Endothelial cell of umbilical vein (primary cell): ENCODE results near the gene B3GNT7. TPM values are rescaled to one million over a fixed set of nuclear protein-coding genes. Genes with fewer than 3 reads are reported as not detected.

Experiments
- BruUV-seq: library from RNA; stranded (reverse); fragments of 400-500 nt; replicated peaks from 2 replicates; lab custom pipeline; 2021; lab: Mats Ljungman, UMichigan
- CTCF ChIA-PET: fragments of 300-600, 350-600 bp; sonication (Branson Sonifier 250); formaldehyde crosslinking; loops from one replicate; lab custom pipeline; 2021; ENCODE audit warnings: antibody characterized with exemption, inconsistent platforms; lab: Charles Lee
- POLR2A ChIA-PET: fragments of 300-600, 350-600 bp; sonication (Branson Sonifier 250); formaldehyde crosslinking; loops from one replicate; lab custom pipeline; 2021; ENCODE audit warnings: antibody characterized with exemption, inconsistent platforms; lab: Charles Lee
- DNase-seq: peaks from one replicate; pipeline ENCODE4 v3.0.0-alpha.2; 2011; ENCODE audit warnings: low read depth, low spot score
- FAIRE-seq: peaks from 2 replicates; lab custom pipeline; 2011; peaks lifted over from hg19 to GRCh38; lab: Jason Lieb, UNC
- H2AFZ ChIP-seq: 2 replicates; pipeline ENCODE4 v1.6.0; 2012; ENCODE audit warnings: low read depth, low read length, control low read depth, inconsistent platforms
- H3K27ac ChIP-seq: 2 replicates; pipeline ENCODE4 v1.5.1; 2011; ENCODE audit warnings: low read depth, mild to moderate bottlenecking, control low read depth, low read length, moderate library complexity; ENCODE audit not compliant: insufficient read depth
- H3K27me3 ChIP-seq, 2 experiments: 2 replicates each; pipeline versions ENCODE4 v1.6.0 to v1.6.1; 2011; ENCODE audit warnings: low read length in 2 of 2, mixed read lengths in 1 of 2; ENCODE audit not compliant: control insufficient read depth in 2 of 2, insufficient read depth in 2 of 2
- H3K36me3 ChIP-seq, 2 experiments: 2 replicates in 1 of 2; 3 replicates in 1 of 2; pipeline ENCODE4 v1.5.1; 2011; ENCODE audit warnings: low read length in 2 of 2, mild to moderate bottlenecking in 1 of 2, moderate library complexity in 1 of 2; ENCODE audit not compliant: control insufficient read depth in 2 of 2, insufficient read depth in 2 of 2; ENCODE audit errors: extremely low read depth in 1 of 2
- H3K4me1 ChIP-seq: 3 replicates; pipeline ENCODE4 v1.5.1; 2011; ENCODE audit warnings: mild to moderate bottlenecking, low read length; ENCODE audit not compliant: control insufficient read depth, insufficient read depth; ENCODE audit errors: extremely low read depth
- H3K4me2 ChIP-seq: 2 replicates; pipeline ENCODE4 v1.6.1; 2011; ENCODE audit warnings: low read length, control low read depth, mixed read lengths; ENCODE audit not compliant: insufficient read depth
- H3K4me3 ChIP-seq, 3 experiments: fragments of 200-600 bp in 1 of 3; sonication (generic), shearing (Covaris generic) in 1 of 3; replicated peaks in 1 of 3; 2 replicates each; pipeline ENCODE4 v1.5.1; 2011 to 2016; ENCODE audit warnings: control low read depth in 3 of 3, low read length in 3 of 3, mild to moderate bottlenecking in 2 of 3, inconsistent platforms in 1 of 3, low read depth in 1 of 3, moderate library complexity in 1 of 3; ENCODE audit not compliant: insufficient read depth in 1 of 3
- H3K79me2 ChIP-seq: 2 replicates; pipeline ENCODE4 v1.6.0; 2012; ENCODE audit warnings: low read length, inconsistent platforms; ENCODE audit not compliant: control insufficient read depth, insufficient read depth
- H3K9ac ChIP-seq: replicated peaks from 2 replicates; pipeline ENCODE3; 2011; ENCODE audit warnings: low read length, control low read depth; ENCODE audit not compliant: insufficient read depth; ENCODE audit errors: extremely low read depth
- H3K9me1 ChIP-seq: replicated peaks from 3 replicates; pipeline ENCODE4 v1.6.0; 2011; ENCODE audit warnings: mild to moderate bottlenecking, low read length; ENCODE audit not compliant: control insufficient read depth, insufficient read depth; ENCODE audit errors: extremely low read depth
- H3K9me3 ChIP-seq: replicated peaks from 2 replicates; pipeline ENCODE4 v1.5.1; 2012; ENCODE audit warnings: low read length, inconsistent platforms; ENCODE audit not compliant: control insufficient read depth, insufficient read depth
- H4K20me1 ChIP-seq: replicated peaks from 2 replicates; pipeline ENCODE3; 2011; ENCODE audit warnings: mild to moderate bottlenecking, low read length; ENCODE audit not compliant: control insufficient read depth, insufficient read depth; ENCODE audit errors: extremely low read depth
- CTCF ChIP-seq, 2 donors: IDR thresholded peaks; 1 replicate in 1 of 2; 2 replicates in 1 of 2; pipeline ENCODE4 v1.5.1; 2011; ENCODE audit warnings: low read length in 2 of 2, mild to moderate bottlenecking in 2 of 2, moderate library complexity in 2 of 2, control low read depth in 1 of 2, inconsistent platforms in 1 of 2, low read depth in 1 of 2; ENCODE audit not compliant: insufficient read depth in 1 of 2; ENCODE audit errors: extremely low read depth in 1 of 2
- EZH2 ChIP-seq: IDR thresholded peaks from 2 replicates; pipeline ENCODE4 v1.6.1; 2012; ENCODE audit warnings: borderline replicate concordance, low read depth, mild to moderate bottlenecking, moderate library complexity, low read length, inconsistent platforms; ENCODE audit not compliant: severe bottlenecking
- FOS ChIP-seq: IDR thresholded peaks from 2 replicates; pipeline ENCODE4 v1.6.1; 2011; ENCODE audit warnings: mild to moderate bottlenecking, low read length, moderate library complexity, borderline replicate concordance; ENCODE audit not compliant: insufficient read depth
- GATA2 ChIP-seq: IDR thresholded peaks from 2 replicates; pipeline ENCODE4 v1.7.0; 2011; ENCODE audit warnings: low read depth, mild to moderate bottlenecking, moderate library complexity, mixed read lengths, low read length; ENCODE audit not compliant: insufficient read length, insufficient read depth
- JUN ChIP-seq: IDR thresholded peaks from 2 replicates; pipeline ENCODE4 v1.6.1; 2011; ENCODE audit warnings: borderline replicate concordance, low read depth; ENCODE audit not compliant: insufficient read length, insufficient read depth
- MYC ChIP-seq: IDR thresholded peaks from one replicate; pipeline ENCODE4 v1.6.1; 2011; ENCODE audit warnings: mild to moderate bottlenecking, low read depth, low read length
- POLR2A ChIP-seq: IDR thresholded peaks from 2 replicates; pipeline ENCODE4 v1.6.1; 2012; ENCODE audit warnings: low read depth, mild to moderate bottlenecking, control low read depth, low read length
- POLR2AphosphoS5 ChIP-seq: IDR thresholded peaks from 2 replicates; pipeline ENCODE4 v1.6.1; 2012; ENCODE audit warnings: low read depth, mild to moderate bottlenecking, control low read depth, low read length, moderate library complexity; ENCODE audit not compliant: insufficient read depth
- dilution Hi-C: fragments of 300-500 bp; cut with MboI; formaldehyde crosslinking; loops from one replicate; pipeline ENCODE4 v1.15.0; 2019; ENCODE audit warnings: low sequenced_read_pairs; ENCODE audit not compliant: extremely low pct_ligation_motif_present
- intact Hi-C: fragments of 100-400 bp; cut with micrococcal nuclease; formaldehyde crosslinking; loops from one replicate; pipeline ENCODE4 v1.10.0; 2022
- polyA plus RNA-seq, 4 experiments: library from polyadenylated mRNA; depleted of rRNA in 3 of 4; stranded (reverse) in 3 of 4; unstranded in 1 of 4; fragments of >200 nt; gene quantifications; 2 replicates each; pipeline versions ENCODE4 v1.2.1 to v1.2.3, GENCODE V29; 2011 to 2012; ENCODE audit warnings: missing spikeins in 1 of 4
- total RNA-seq: library from RNA; stranded (reverse); gene quantifications from 2 replicates; pipeline ENCODE4 v1.2.3, GENCODE V29; 2021
- TF ChIP-seq, protein P1 (sequence below): IDR thresholded peaks from 2 replicates; pipeline ENCODE4 v1.6.1; 2011; ENCODE audit not compliant: insufficient read depth, insufficient read length

B3GNT7 gene
- total and polyA plus RNA-seq, 2 donors (not counting 3 experiments of a cell fraction or from before 2014, with no cell fraction given), result 0.39 to 1.2 TPM

DNA sequence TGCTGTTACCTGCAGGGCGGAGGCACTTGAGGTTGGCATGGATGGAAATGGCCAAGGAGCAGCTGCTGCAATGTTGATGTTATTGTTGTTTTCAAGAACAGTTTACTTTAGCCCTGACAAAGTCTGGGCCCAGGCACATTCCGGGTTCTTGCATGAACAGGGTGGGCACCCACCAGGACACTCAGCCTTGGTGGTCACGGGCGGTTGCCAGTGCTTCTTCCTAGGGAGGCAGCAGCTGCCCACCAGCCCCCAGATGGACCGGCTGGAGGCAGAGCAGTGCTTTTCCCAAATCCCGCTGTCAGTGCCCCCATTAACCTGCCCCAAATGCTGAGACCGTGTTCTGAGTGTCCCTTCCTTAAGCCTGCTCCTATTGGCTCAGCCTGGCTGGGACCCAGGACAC lies 38.5 kb upstream of the B3GNT7 start:
- H3K4me3 ChIP-seq, result no peak overlapping the region
- H3K36me3 ChIP-seq, result no peaks in the 10 kb centered on the region
- no peak for DNase-seq
- ChIA-PET CTCF (interaction anchor here (0.8 to 1.9 kb wide), 2 partner anchors 10 to 43 kb away, joined by 4 to 6 read pairs; no protein-coding TSS in a partner anchor), POLR2A (no interaction called here)
- H3K9ac ChIP-seq, result no peak overlapping the region
- H3K9me1 ChIP-seq, result no peaks in the 10 kb centered on the region
- no peaks in the 10 kb centered on the region for H3K9me3 ChIP-seq
- TF ChIP-seq JUN (no peak), CTCF (IDR thresholded peaks at IDR 0.05; ENCODE audit: extremely low read depth in 1 of 2, insufficient read depth in 1 of 2, low read depth in 1 of 2, low read length in 2 of 2) (no peak), POLR2AphosphoS5 (no peak), EZH2 (no peak), POLR2A (no peak), MYC (no peak), FOS (no peak), GATA2 (no peak)
- TF ChIP-seq, protein P1, sequence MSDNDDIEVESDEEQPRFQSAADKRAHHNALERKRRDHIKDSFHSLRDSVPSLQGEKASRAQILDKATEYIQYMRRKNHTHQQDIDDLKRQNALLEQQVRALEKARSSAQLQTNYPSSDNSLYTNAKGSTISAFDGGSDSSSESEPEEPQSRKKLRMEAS, result no peak
- dilution Hi-C loops (no loop called here), intact Hi-C loops (no loop called here)
- no peak overlapping the region for H3K27ac ChIP-seq
- H4K20me1 ChIP-seq, result no peaks in the 10 kb centered on the region
- no peak overlapping the region for H3K4me2 ChIP-seq
- no peak for FAIRE-seq
- H2AFZ ChIP-seq, result no peak overlapping the region
- no peaks in the 10 kb centered on the region for H3K27me3 ChIP-seq
- no TSS peak for BruUV-seq
- no peaks in the 10 kb centered on the region for H3K79me2 ChIP-seq
- no peaks in the 10 kb centered on the region for H3K4me1 ChIP-seq
